ENCODE data around the gene SCEL. TPM values are rescaled to one million over a fixed set of nuclear protein-coding genes. Genes with fewer than 3 reads are reported as not detected.

Gene SCEL
- total and polyA plus RNA-seq, 2 donors from 2014 or later = 0.22 to 3.3 TPM

DNA sequence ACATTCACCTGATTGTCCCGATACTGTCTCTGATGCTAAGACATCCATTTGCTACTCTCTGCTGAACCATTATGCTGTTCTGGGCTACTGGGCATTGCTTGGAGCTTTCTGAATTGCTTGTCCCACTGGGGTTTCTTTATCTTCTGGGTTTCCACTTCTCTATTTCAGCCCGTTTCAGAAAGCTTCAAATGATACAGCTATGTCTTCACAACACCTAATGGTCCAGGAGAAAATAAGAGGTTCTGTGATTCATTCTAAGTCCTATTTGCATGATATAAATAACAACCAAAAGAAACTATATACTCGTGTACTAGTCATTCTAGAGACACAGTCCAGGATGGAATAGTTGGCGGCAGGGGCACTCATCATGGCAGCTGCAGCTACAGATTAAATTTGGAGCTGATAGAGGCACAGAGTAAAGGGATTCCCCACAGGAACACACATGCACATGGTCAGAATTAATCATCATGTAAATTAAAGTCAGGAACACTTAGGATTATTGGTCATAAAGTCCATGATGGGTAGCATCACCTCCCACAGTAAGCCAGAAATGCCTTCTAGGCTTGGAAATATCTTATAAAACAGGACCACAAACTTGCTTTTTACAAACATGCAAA lies 33.3 kb upstream of the SCEL start:
- DNase-seq (no peak), FAIRE-seq (no peak)
- TF ChIP-seq, protein P1, sequence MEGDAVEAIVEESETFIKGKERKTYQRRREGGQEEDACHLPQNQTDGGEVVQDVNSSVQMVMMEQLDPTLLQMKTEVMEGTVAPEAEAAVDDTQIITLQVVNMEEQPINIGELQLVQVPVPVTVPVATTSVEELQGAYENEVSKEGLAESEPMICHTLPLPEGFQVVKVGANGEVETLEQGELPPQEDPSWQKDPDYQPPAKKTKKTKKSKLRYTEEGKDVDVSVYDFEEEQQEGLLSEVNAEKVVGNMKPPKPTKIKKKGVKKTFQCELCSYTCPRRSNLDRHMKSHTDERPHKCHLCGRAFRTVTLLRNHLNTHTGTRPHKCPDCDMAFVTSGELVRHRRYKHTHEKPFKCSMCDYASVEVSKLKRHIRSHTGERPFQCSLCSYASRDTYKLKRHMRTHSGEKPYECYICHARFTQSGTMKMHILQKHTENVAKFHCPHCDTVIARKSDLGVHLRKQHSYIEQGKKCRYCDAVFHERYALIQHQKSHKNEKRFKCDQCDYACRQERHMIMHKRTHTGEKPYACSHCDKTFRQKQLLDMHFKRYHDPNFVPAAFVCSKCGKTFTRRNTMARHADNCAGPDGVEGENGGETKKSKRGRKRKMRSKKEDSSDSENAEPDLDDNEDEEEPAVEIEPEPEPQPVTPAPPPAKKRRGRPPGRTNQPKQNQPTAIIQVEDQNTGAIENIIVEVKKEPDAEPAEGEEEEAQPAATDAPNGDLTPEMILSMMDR (IDR thresholded peaks at IDR 0.05; ENCODE audit: borderline replicate concordance, extremely low read depth, insufficient read depth) = no peak
- no peaks in the 10 kb centered on the region for H3K27me3 ChIP-seq (ENCODE audit: control insufficient read depth, insufficient read depth, low read length)
- intact Hi-C loops (cut with DNase I) = no loop called here
- H3K9ac ChIP-seq (ENCODE audit: low read length in 3 of 3) = no peak overlapping the region
- no peak overlapping the region for H3K4me3 ChIP-seq (ENCODE audit: low read length in 3 of 3)
- no peaks in the 10 kb centered on the region for H3K36me3 ChIP-seq (ENCODE audit: control insufficient read depth in 2 of 3, insufficient read depth in 3 of 3, low read length in 3 of 3)
- H3K27ac ChIP-seq (ENCODE audit: low read depth in 2 of 2, low read length in 2 of 2) = no peak overlapping the region
- H3K4me1 ChIP-seq (ENCODE audit: control insufficient read depth in 2 of 3, insufficient read depth in 2 of 3, low read depth in 1 of 3, low read length in 3 of 3) = no peaks in the 10 kb centered on the region
- H3K9me3 ChIP-seq (ENCODE audit: control insufficient read depth in 2 of 3, insufficient read depth in 1 of 3, low read length in 3 of 3) = no peaks in the 10 kb centered on the region

DNA sequence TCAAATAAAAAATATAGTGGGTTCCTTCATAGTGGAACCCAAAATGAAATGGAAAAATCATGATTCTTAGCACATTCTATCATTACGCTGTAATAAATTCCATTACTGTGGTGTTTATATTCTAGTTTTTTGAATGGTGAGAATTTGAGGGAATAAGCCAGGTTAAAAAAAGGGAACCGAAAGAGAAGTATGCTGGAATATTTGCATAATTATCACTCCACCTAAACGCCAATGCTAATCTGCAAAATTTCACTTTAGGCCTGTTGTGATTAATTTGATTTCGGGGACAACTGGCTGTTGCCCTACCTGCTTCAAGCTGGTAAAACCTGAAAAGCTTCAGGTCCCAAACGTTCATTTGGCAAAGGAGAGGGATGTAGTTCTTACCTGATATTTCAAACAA lies 32.1 kb upstream of the SCEL start:
- no peaks in the 10 kb centered on the region for H3K9me3 ChIP-seq (ENCODE audit: control insufficient read depth in 2 of 3, insufficient read depth in 1 of 3, low read length in 3 of 3)
- no peak overlapping the region for H3K4me3 ChIP-seq (ENCODE audit: low read length in 3 of 3)
- no peaks in the 10 kb centered on the region for H3K4me1 ChIP-seq (ENCODE audit: control insufficient read depth in 2 of 3, insufficient read depth in 2 of 3, low read depth in 1 of 3, low read length in 3 of 3)
- intact Hi-C loops (cut with DNase I) = no loop called here
- no peak overlapping the region for H3K9ac ChIP-seq (ENCODE audit: low read length in 3 of 3)
- H3K27me3 ChIP-seq (ENCODE audit: control insufficient read depth, insufficient read depth, low read length) = no peaks in the 10 kb centered on the region
- no peaks in the 10 kb centered on the region for H3K36me3 ChIP-seq (ENCODE audit: control insufficient read depth in 2 of 3, insufficient read depth in 3 of 3, low read length in 3 of 3)
- no peak for DNase-seq
- TF ChIP-seq, protein P1 (IDR thresholded peaks at IDR 0.05; ENCODE audit: borderline replicate concordance, extremely low read depth, insufficient read depth) = no peak
- H3K27ac ChIP-seq (ENCODE audit: low read depth in 2 of 2, low read length in 2 of 2) = no peak overlapping the region
- no peak for FAIRE-seq

DNA sequence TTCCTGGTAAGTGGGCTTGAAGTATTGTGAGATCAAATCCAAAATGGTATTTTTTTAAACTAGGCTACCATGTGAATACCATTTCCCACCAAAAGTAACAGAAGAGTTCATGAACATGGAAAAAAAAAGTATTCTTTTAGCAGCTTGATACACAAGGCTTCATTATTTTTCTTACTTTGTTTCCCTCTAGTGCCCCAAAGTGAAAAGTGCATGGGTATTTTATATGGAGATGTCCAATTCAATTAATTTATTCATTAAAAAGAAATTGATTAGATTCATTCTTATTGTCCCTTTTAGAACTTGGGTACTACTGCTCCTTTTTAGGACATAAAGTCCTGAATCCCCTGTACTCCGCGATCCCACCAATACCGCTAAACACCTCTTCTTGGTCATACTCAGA lies 28.6 kb upstream of the SCEL start:
- DNase-seq (peak in 1 of 5 donors; percentile 20), FAIRE-seq (no peak)
- intact Hi-C loops (cut with DNase I) = no loop called here
- TF ChIP-seq, protein P1 (IDR thresholded peaks at IDR 0.05; ENCODE audit: borderline replicate concordance, extremely low read depth, insufficient read depth) = no peak
- Histone ChIP-seq H3K27ac (ENCODE audit: low read depth in 2 of 2, low read length in 2 of 2) (no peak overlapping the region), H3K27me3 (ENCODE audit: control insufficient read depth, insufficient read depth, low read length) (no peaks in the 10 kb centered on the region), H3K4me1 (ENCODE audit: control insufficient read depth in 2 of 3, insufficient read depth in 2 of 3, low read depth in 1 of 3, low read length in 3 of 3) (no peaks in the 10 kb centered on the region), H3K36me3 (ENCODE audit: control insufficient read depth in 2 of 3, insufficient read depth in 3 of 3, low read length in 3 of 3) (no peaks in the 10 kb centered on the region), H3K9ac (ENCODE audit: low read length in 3 of 3) (no peak overlapping the region), H3K9me3 (ENCODE audit: control insufficient read depth in 2 of 3, insufficient read depth in 1 of 3, low read length in 3 of 3) (no peaks in the 10 kb centered on the region), H3K4me3 (ENCODE audit: low read length in 3 of 3) (no peak overlapping the region)

Measured in kidney (tissue), 14 donors.